Activated CD4-positive, alpha-beta T cell treated with anti-CD3 and anti-CD28 coated beads, Interleukin-2, Interleukin-6, amounts not matched to agents 100 ng/mL and 50 ng/mL, durations not matched to agents 16 hours and 8 hours (primary cell): ENCODE measurements around the gene TTLL9.

ENCODE experiments used
- DNase-seq: peaks from one replicate; pipeline ENCODE4 v3.0.0-alpha.2; 2020

Gene TTLL9

DNA sequence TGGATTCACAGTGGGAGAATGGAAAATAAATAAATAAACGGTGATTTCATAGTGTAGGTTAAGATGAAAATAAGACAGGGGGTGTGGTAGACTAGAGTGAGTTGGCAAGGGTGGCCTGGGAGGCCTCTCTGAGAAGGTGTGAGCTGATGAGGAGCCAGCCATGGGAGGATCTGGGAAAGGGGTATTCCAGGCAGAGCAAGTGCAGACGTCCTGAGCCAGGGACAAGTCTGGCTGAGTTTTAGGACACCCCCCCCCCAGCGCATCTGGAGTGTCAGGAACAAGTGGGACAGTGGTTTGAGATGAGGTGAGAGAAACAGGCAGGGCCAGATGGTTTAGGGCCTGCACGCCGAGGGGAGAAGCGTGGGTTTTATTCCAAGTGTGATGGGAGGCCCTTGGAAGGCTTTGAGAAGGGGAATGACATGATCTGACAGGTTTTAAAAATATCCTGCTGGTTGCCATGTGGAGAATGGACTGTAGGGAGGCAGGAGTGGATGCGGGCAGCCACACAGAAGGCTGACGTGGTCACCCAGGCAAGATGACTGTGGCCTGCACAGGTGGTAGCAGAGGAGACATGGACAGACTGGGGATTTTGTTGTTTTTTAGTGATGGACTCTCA lies 118.7 kb downstream of the TTLL9 start:
- no peak for DNase-seq

DNA sequence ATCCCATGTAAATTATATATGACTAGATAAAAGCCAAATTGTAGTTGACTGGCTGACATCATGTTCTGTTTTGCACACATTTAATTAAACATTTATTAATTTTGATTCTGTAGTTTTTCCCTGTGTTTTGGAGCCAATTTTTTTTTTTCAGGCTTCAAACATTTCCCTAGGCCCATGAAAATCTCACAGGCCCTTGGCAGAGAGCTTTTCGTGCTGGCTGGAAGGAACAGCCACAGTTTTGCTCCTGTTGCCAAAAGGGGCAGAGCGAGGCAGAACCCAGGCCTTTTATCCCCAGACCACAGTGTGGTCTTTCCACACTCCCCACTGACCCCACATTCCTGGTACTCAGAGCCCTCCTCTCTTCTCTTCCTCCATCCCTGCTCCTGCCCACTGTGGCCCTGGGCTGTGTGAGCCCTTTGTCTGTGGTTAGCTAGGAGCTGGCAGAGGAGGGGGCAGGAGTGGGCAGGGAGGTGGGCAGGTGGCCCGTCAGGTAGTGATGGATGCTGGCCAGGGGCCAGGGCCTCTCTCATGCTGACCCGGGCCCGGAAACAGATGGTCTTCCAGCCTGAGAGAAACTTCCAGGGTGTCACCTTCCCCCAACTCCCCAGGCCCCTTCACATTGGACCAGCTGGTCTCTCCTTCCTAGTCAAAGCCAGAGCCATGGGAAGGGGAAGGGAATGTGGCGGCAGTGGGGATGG lies 120.4 kb downstream of the TTLL9 start:
- no peak for DNase-seq

DNA sequence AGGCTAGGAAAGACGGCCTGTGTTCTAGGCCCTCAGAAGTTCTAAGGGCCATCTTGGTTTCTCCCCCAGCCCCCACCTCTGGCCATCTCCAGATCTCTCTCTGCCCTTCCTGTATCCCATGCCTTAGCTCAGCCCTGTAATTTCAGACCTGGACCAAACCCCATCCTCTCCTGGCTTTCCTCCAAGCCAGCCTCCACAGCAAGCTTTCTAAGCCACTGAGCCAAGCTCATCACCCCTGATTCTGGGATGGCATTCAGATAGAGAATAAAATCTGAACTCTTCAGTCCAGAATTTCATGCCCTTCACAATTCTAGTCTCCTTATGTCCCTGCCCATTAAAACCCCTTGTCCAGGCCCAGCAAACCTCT lies 120.9 kb downstream of the TTLL9 start:
- DNase-seq, result no peak

DNA sequence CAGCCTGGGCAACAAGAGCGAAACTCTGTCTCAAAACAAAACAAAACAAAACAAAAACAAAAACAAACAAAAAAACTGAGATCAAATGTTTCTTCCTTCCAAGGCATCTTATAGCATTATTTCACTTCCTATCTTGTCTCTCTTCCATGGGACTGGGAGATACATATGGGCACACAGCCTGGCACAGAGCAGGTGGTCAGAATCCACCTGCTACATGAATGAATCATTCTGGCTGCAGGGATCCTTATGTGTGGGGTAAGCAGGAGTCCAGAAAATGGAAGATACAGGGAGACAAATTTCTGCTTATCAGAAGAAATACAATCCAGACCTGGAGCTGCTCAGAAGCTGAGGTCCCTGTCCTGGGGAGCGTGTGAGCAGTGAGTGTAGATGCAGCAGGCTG lies 121.7 kb downstream of the TTLL9 start:
- no peak for DNase-seq
